Neural cell (in vitro differentiated cells): Measurements from ENCODE around the gene COA6.

ENCODE experiments used
- CTCF ChIP-seq: fragments of 450-650 bp; IDR thresholded peaks from 2 replicates; pipeline ENCODE4 v1.5.1; 2014; ENCODE audit warnings: antibody characterized with exemption, mild to moderate bottlenecking, moderate library complexity; ENCODE audit not compliant: poor library complexity, severe bottlenecking
- EZH2 ChIP-seq: fragments of 200-600, 300-800 bp; shearing (Covaris generic), sonication (generic); IDR thresholded peaks from 2 replicates; pipeline ENCODE4 v1.6.1; 2014; ENCODE audit warnings: antibody characterized with exemption, low read length, borderline replicate concordance, mild to moderate bottlenecking; ENCODE audit not compliant: insufficient read depth, poor library complexity, severe bottlenecking
- POLR2AphosphoS5 ChIP-seq: IDR thresholded peaks from 2 replicates; pipeline ENCODE4 v1.6.1; 2012
- RAD21 ChIP-seq: fragments of 450-650 bp; conservative IDR thresholded peaks from 2 replicates; pipeline ENCODE4 v1.6.1; 2014; ENCODE audit warnings: antibody characterized with exemption, mild to moderate bottlenecking, moderate library complexity
- REST ChIP-seq: IDR thresholded peaks from 2 replicates; pipeline ENCODE4 v1.6.1; 2012; ENCODE audit warnings: borderline replicate concordance
- SMC3 ChIP-seq: fragments of 450-650 bp; conservative IDR thresholded peaks from 2 replicates; pipeline ENCODE4 v1.6.1; 2014; ENCODE audit warnings: antibody characterized with exemption, mild to moderate bottlenecking, moderate library complexity; ENCODE audit not compliant: poor library complexity
- TAF1 ChIP-seq: IDR thresholded peaks from 2 replicates; pipeline ENCODE4 v1.6.1; 2012; ENCODE audit warnings: low read depth

GRCh38 chr1:234369784-234370183 is 3.5 kb upstream of the COA6 start:
- TF ChIP-seq CTCF (no peak), EZH2 (no peak), REST (no peak), TAF1 (no peak), SMC3 (no peak), POLR2AphosphoS5 (no peak), RAD21 (no peak)
